Endothelial cell of umbilical vein (primary cell): ENCODE results near the gene SYNPO. TPM values are rescaled to one million over a fixed set of nuclear protein-coding genes. Genes with fewer than 3 reads are reported as not detected.

Source experiments
- BruUV-seq: library from RNA; stranded (reverse); fragments of 400-500 nt; replicated peaks from 2 replicates; lab custom pipeline; 2021; lab: Mats Ljungman, UMichigan
- CTCF ChIA-PET: fragments of 300-600, 350-600 bp; sonication (Branson Sonifier 250); formaldehyde crosslinking; loops from one replicate; lab custom pipeline; 2021; ENCODE audit warnings: antibody characterized with exemption, inconsistent platforms; lab: Charles Lee
- POLR2A ChIA-PET: fragments of 300-600, 350-600 bp; sonication (Branson Sonifier 250); formaldehyde crosslinking; loops from one replicate; lab custom pipeline; 2021; ENCODE audit warnings: antibody characterized with exemption, inconsistent platforms; lab: Charles Lee
- DNase-seq: peaks from one replicate; pipeline ENCODE4 v3.0.0-alpha.2; 2011; ENCODE audit warnings: low read depth, low spot score
- FAIRE-seq: peaks from 2 replicates; lab custom pipeline; 2011; peaks lifted over from hg19 to GRCh38; lab: Jason Lieb, UNC
- H2AFZ ChIP-seq: 2 replicates; pipeline ENCODE4 v1.6.0; 2012; ENCODE audit warnings: low read depth, low read length, control low read depth, inconsistent platforms
- H3K27ac ChIP-seq: 2 replicates; pipeline ENCODE4 v1.5.1; 2011; ENCODE audit warnings: low read depth, mild to moderate bottlenecking, control low read depth, low read length, moderate library complexity; ENCODE audit not compliant: insufficient read depth
- H3K27me3 ChIP-seq, 2 experiments: 2 replicates each; pipeline versions ENCODE4 v1.6.0 to v1.6.1; 2011; ENCODE audit warnings: low read length in 2 of 2, mixed read lengths in 1 of 2; ENCODE audit not compliant: control insufficient read depth in 2 of 2, insufficient read depth in 2 of 2
- H3K36me3 ChIP-seq, 2 experiments: 2 replicates in 1 of 2; 3 replicates in 1 of 2; pipeline ENCODE4 v1.5.1; 2011; ENCODE audit warnings: low read length in 2 of 2, mild to moderate bottlenecking in 1 of 2, moderate library complexity in 1 of 2; ENCODE audit not compliant: control insufficient read depth in 2 of 2, insufficient read depth in 2 of 2; ENCODE audit errors: extremely low read depth in 1 of 2
- H3K4me1 ChIP-seq: 3 replicates; pipeline ENCODE4 v1.5.1; 2011; ENCODE audit warnings: mild to moderate bottlenecking, low read length; ENCODE audit not compliant: control insufficient read depth, insufficient read depth; ENCODE audit errors: extremely low read depth
- H3K4me2 ChIP-seq: 2 replicates; pipeline ENCODE4 v1.6.1; 2011; ENCODE audit warnings: low read length, control low read depth, mixed read lengths; ENCODE audit not compliant: insufficient read depth
- H3K4me3 ChIP-seq, 3 experiments: fragments of 200-600 bp in 1 of 3; sonication (generic), shearing (Covaris generic) in 1 of 3; replicated peaks in 1 of 3; 2 replicates each; pipeline ENCODE4 v1.5.1; 2011 to 2016; ENCODE audit warnings: control low read depth in 3 of 3, low read length in 3 of 3, mild to moderate bottlenecking in 2 of 3, inconsistent platforms in 1 of 3, low read depth in 1 of 3, moderate library complexity in 1 of 3; ENCODE audit not compliant: insufficient read depth in 1 of 3
- H3K79me2 ChIP-seq: 2 replicates; pipeline ENCODE4 v1.6.0; 2012; ENCODE audit warnings: low read length, inconsistent platforms; ENCODE audit not compliant: control insufficient read depth, insufficient read depth
- H3K9ac ChIP-seq: replicated peaks from 2 replicates; pipeline ENCODE3; 2011; ENCODE audit warnings: low read length, control low read depth; ENCODE audit not compliant: insufficient read depth; ENCODE audit errors: extremely low read depth
- H3K9me1 ChIP-seq: replicated peaks from 3 replicates; pipeline ENCODE4 v1.6.0; 2011; ENCODE audit warnings: mild to moderate bottlenecking, low read length; ENCODE audit not compliant: control insufficient read depth, insufficient read depth; ENCODE audit errors: extremely low read depth
- H3K9me3 ChIP-seq: replicated peaks from 2 replicates; pipeline ENCODE4 v1.5.1; 2012; ENCODE audit warnings: low read length, inconsistent platforms; ENCODE audit not compliant: control insufficient read depth, insufficient read depth
- H4K20me1 ChIP-seq: replicated peaks from 2 replicates; pipeline ENCODE3; 2011; ENCODE audit warnings: mild to moderate bottlenecking, low read length; ENCODE audit not compliant: control insufficient read depth, insufficient read depth; ENCODE audit errors: extremely low read depth
- EZH2 ChIP-seq: IDR thresholded peaks from 2 replicates; pipeline ENCODE4 v1.6.1; 2012; ENCODE audit warnings: borderline replicate concordance, low read depth, mild to moderate bottlenecking, moderate library complexity, low read length, inconsistent platforms; ENCODE audit not compliant: severe bottlenecking
- FOS ChIP-seq: IDR thresholded peaks from 2 replicates; pipeline ENCODE4 v1.6.1; 2011; ENCODE audit warnings: mild to moderate bottlenecking, low read length, moderate library complexity, borderline replicate concordance; ENCODE audit not compliant: insufficient read depth
- GATA2 ChIP-seq: IDR thresholded peaks from 2 replicates; pipeline ENCODE4 v1.7.0; 2011; ENCODE audit warnings: low read depth, mild to moderate bottlenecking, moderate library complexity, mixed read lengths, low read length; ENCODE audit not compliant: insufficient read length, insufficient read depth
- JUN ChIP-seq: IDR thresholded peaks from 2 replicates; pipeline ENCODE4 v1.6.1; 2011; ENCODE audit warnings: borderline replicate concordance, low read depth; ENCODE audit not compliant: insufficient read length, insufficient read depth
- MAX ChIP-seq: IDR thresholded peaks from 2 replicates; pipeline ENCODE4 v1.6.1; 2011; ENCODE audit not compliant: insufficient read depth, insufficient read length
- MYC ChIP-seq: IDR thresholded peaks from one replicate; pipeline ENCODE4 v1.6.1; 2011; ENCODE audit warnings: mild to moderate bottlenecking, low read depth, low read length
- POLR2A ChIP-seq: IDR thresholded peaks from 2 replicates; pipeline ENCODE4 v1.6.1; 2012; ENCODE audit warnings: low read depth, mild to moderate bottlenecking, control low read depth, low read length
- POLR2AphosphoS5 ChIP-seq: IDR thresholded peaks from 2 replicates; pipeline ENCODE4 v1.6.1; 2012; ENCODE audit warnings: low read depth, mild to moderate bottlenecking, control low read depth, low read length, moderate library complexity; ENCODE audit not compliant: insufficient read depth
- dilution Hi-C: fragments of 300-500 bp; cut with MboI; formaldehyde crosslinking; loops from one replicate; pipeline ENCODE4 v1.15.0; 2019; ENCODE audit warnings: low sequenced_read_pairs; ENCODE audit not compliant: extremely low pct_ligation_motif_present
- intact Hi-C: fragments of 100-400 bp; cut with micrococcal nuclease; formaldehyde crosslinking; loops from one replicate; pipeline ENCODE4 v1.10.0; 2022
- polyA plus RNA-seq, 4 experiments: library from polyadenylated mRNA; depleted of rRNA in 3 of 4; stranded (reverse) in 3 of 4; unstranded in 1 of 4; fragments of >200 nt; gene quantifications; 2 replicates each; pipeline versions ENCODE4 v1.2.1 to v1.2.3, GENCODE V29; 2011 to 2012; ENCODE audit warnings: missing spikeins in 1 of 4
- total RNA-seq: library from RNA; stranded (reverse); gene quantifications from 2 replicates; pipeline ENCODE4 v1.2.3, GENCODE V29; 2021
- TF ChIP-seq, protein P1 (sequence below), 2 donors: IDR thresholded peaks; 1 replicate in 1 of 2; 2 replicates in 1 of 2; pipeline ENCODE4 v1.5.1; 2011; ENCODE audit warnings: low read length in 2 of 2, mild to moderate bottlenecking in 2 of 2, moderate library complexity in 2 of 2, control low read depth in 1 of 2, inconsistent platforms in 1 of 2, low read depth in 1 of 2; ENCODE audit not compliant: insufficient read depth in 1 of 2; ENCODE audit errors: extremely low read depth in 1 of 2

The SYNPO gene
- total and polyA plus RNA-seq, 2 donors (not counting 3 experiments of a cell fraction or from before 2014, with no cell fraction given): 68.4 to 121 TPM

GRCh38 chr5:150623152-150623877 is 17.1 kb upstream of the SYNPO start:
- no peaks in the 10 kb centered on the region for H4K20me1 ChIP-seq
- H3K9ac ChIP-seq: no peak overlapping the region
- H3K79me2 ChIP-seq: no peaks in the 10 kb centered on the region
- no peak overlapping the region for H3K27ac ChIP-seq
- TF ChIP-seq GATA2 (no peak), MAX (no peak)
- POLR2A ChIA-PET: no interaction called here
- no peaks in the 10 kb centered on the region for H3K9me1 ChIP-seq
- CTCF ChIA-PET: no interaction called here
- DNase-seq (no peak), FAIRE-seq (no peak)
- intact Hi-C loops (no loop called here), dilution Hi-C loops (no loop called here)
- peaks cover 40% of the 10 kb centered on the region for H3K4me1 ChIP-seq
- no peak overlapping the region for H3K4me2 ChIP-seq
- H3K27me3 ChIP-seq: no peaks in the 10 kb centered on the region
- H2AFZ ChIP-seq: peak overlapping the region; percentile 26
- H3K9me3 ChIP-seq: no peaks in the 10 kb centered on the region
- BruUV-seq: no TSS peak
- no peak overlapping the region for H3K4me3 ChIP-seq
- H3K36me3 ChIP-seq: no peaks in the 10 kb centered on the region

GRCh38 chr5:150623878-150624216 is 16.6 kb upstream of the SYNPO start:
- H2AFZ ChIP-seq: peak overlapping the region; percentile 80
- no peak overlapping the region for H3K4me2 ChIP-seq
- BruUV-seq: no TSS peak
- peaks cover 35% of the 10 kb centered on the region for H3K4me1 ChIP-seq
- no peak overlapping the region for H3K9ac ChIP-seq
- H3K9me3 ChIP-seq: no peaks in the 10 kb centered on the region
- no peaks in the 10 kb centered on the region for H3K27me3 ChIP-seq
- H3K79me2 ChIP-seq: no peaks in the 10 kb centered on the region
- intact Hi-C loops (no loop called here), dilution Hi-C loops (no loop called here)
- FAIRE-seq (no peak), DNase-seq (no peak)
- H3K9me1 ChIP-seq: no peaks in the 10 kb centered on the region
- TF ChIP-seq POLR2A (no peak), MAX (no peak), MYC (no peak), FOS (no peak), JUN (no peak), POLR2AphosphoS5 (no peak), GATA2 (no peak), EZH2 (no peak)
- TF ChIP-seq, protein P1, sequence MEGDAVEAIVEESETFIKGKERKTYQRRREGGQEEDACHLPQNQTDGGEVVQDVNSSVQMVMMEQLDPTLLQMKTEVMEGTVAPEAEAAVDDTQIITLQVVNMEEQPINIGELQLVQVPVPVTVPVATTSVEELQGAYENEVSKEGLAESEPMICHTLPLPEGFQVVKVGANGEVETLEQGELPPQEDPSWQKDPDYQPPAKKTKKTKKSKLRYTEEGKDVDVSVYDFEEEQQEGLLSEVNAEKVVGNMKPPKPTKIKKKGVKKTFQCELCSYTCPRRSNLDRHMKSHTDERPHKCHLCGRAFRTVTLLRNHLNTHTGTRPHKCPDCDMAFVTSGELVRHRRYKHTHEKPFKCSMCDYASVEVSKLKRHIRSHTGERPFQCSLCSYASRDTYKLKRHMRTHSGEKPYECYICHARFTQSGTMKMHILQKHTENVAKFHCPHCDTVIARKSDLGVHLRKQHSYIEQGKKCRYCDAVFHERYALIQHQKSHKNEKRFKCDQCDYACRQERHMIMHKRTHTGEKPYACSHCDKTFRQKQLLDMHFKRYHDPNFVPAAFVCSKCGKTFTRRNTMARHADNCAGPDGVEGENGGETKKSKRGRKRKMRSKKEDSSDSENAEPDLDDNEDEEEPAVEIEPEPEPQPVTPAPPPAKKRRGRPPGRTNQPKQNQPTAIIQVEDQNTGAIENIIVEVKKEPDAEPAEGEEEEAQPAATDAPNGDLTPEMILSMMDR (IDR thresholded peaks at IDR 0.05; ENCODE audit: extremely low read depth in 1 of 2, insufficient read depth in 1 of 2, low read depth in 1 of 2, low read length in 2 of 2): no peak
- ChIA-PET CTCF (no interaction called here), POLR2A (no interaction called here)
- H3K36me3 ChIP-seq: no peaks in the 10 kb centered on the region
- H3K27ac ChIP-seq: no peak overlapping the region
- no peaks in the 10 kb centered on the region for H4K20me1 ChIP-seq
- no peak overlapping the region for H3K4me3 ChIP-seq
